ENCODE results near the gene SORCS1.

DNA sequence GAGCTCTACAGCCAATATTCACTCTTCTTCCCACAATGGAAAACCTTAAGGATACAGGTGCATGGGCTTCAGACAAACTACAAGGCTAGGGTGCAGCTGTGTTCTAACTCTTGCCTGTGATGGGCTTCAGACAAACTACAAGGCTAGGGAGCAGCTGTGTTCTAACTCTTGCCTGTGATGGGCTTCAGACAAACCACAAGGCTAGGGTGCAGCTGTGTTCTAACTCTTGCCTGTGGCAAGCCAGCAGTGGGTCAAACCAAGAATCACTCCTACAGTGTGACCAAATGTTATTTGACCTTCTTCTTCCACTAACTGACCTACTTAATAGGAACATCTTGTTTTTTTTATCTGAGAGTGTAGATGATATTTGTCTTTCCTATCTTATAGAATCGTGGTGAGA is 7.4 kb downstream of the SORCS1 start:
- TF ChIP-seq CTCF (IDR thresholded peaks at IDR 0.05; ENCODE audit: low read length) (no peak), EZH2 (optimal IDR thresholded peaks at IDR 0.05; ENCODE audit: low read depth, low read length) (no peak), EZH2phosphoT487 (IDR thresholded peaks at IDR 0.05; ENCODE audit: low read length) (no peak)
